ENCODE results near the gene CACNA1D. TPM values are rescaled to one million over a fixed set of nuclear protein-coding genes. Genes with fewer than 3 reads are reported as not detected.

The CACNA1D gene
- total and polyA plus RNA-seq, 2 experiments from 2014 or later = 5.2 to 27.8 TPM

- no peaks in the 10 kb centered on the region for H3K9me3 ChIP-seq (ENCODE audit: low read depth)
- no peak overlapping the region for H2AFZ ChIP-seq
- H4K20me1 ChIP-seq (ENCODE audit: insufficient read depth, poor library complexity, severe bottlenecking) = no peaks in the 10 kb centered on the region
- TF ChIP-seq EZH2 (IDR thresholded peaks at IDR 0.05; ENCODE audit: borderline replicate concordance) = no peak
- TF ChIP-seq EZH2phosphoT487 (IDR thresholded peaks at IDR 0.05; ENCODE audit: low read depth, severe bottlenecking, unreplicated experiment) = no peak
- TF ChIP-seq, protein P1, sequence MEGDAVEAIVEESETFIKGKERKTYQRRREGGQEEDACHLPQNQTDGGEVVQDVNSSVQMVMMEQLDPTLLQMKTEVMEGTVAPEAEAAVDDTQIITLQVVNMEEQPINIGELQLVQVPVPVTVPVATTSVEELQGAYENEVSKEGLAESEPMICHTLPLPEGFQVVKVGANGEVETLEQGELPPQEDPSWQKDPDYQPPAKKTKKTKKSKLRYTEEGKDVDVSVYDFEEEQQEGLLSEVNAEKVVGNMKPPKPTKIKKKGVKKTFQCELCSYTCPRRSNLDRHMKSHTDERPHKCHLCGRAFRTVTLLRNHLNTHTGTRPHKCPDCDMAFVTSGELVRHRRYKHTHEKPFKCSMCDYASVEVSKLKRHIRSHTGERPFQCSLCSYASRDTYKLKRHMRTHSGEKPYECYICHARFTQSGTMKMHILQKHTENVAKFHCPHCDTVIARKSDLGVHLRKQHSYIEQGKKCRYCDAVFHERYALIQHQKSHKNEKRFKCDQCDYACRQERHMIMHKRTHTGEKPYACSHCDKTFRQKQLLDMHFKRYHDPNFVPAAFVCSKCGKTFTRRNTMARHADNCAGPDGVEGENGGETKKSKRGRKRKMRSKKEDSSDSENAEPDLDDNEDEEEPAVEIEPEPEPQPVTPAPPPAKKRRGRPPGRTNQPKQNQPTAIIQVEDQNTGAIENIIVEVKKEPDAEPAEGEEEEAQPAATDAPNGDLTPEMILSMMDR (IDR thresholded peaks at IDR 0.05; ENCODE audit: poor library complexity) = no peak
- no peaks in the 10 kb centered on the region for H3K4me1 ChIP-seq (ENCODE audit: insufficient read depth)
- no peaks in the 10 kb centered on the region for H3K27me3 ChIP-seq
- no peaks in the 10 kb centered on the region for H3K36me3 ChIP-seq (replicated peaks; ENCODE audit: insufficient read depth, low read depth)
- H3K9me2 ChIP-seq (replicated peaks; ENCODE audit: insufficient read depth) = no peaks in the 10 kb centered on the region
- no peak overlapping the region for H3K4me3 ChIP-seq
- no peak overlapping the region for H3K4me2 ChIP-seq
- no peak overlapping the region for H3K27ac ChIP-seq
- no peaks in the 10 kb centered on the region for H3K79me2 ChIP-seq
- WGBS (ENCODE audit: low lambda C conversion rate, missing lambda C conversion rate) = 78% methylated on average over 5 of the region's 5 CpGs
- no peak for DNase-seq (ENCODE audit: low spot score)
Observed at GRCh38 chr3:53715815-53716483, 221.5 kb downstream of the CACNA1D start.

- WGBS (ENCODE audit: low lambda C conversion rate, missing lambda C conversion rate) = 89% methylated on average over 7 of the region's 7 CpGs
Observed at GRCh38 chr3:53716998-53717397, 222.6 kb downstream of the CACNA1D start.

DNA sequence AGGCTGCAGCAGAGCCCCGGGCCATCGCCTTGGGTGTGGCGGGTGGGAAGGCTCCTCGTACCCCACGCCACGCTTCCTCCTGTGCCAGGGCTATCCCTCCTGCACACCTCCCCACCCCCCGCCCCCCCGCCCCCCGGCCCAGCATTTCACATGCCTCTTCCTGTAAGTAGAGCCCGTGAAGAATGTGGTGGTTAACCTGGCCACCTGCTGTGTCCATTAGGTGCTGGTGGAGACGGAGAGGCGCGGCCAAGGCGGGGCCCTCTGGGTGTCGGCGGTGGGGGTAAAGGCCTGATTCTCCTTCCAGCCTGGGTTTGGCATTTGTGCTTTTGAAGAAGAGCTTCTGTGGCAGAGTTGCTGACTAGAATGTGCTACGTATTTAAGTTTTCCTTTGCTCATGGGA, 224.1 kb downstream of the CACNA1D start:
- H3K9me3 ChIP-seq (ENCODE audit: low read depth) = no peaks in the 10 kb centered on the region
- no peaks in the 10 kb centered on the region for H3K9me2 ChIP-seq (replicated peaks; ENCODE audit: insufficient read depth)
- H3K36me3 ChIP-seq (replicated peaks; ENCODE audit: insufficient read depth, low read depth) = no peaks in the 10 kb centered on the region
- H3K4me2 ChIP-seq = no peak overlapping the region
- H3K79me2 ChIP-seq = no peaks in the 10 kb centered on the region
- DNase-seq (ENCODE audit: low spot score) = no peak
- no peak overlapping the region for H2AFZ ChIP-seq
- whole genome bisulfite sequencing (ENCODE audit: low lambda C conversion rate, missing lambda C conversion rate) = 85% methylated on average over 8 of the region's 17 CpGs
- TF ChIP-seq EZH2 (IDR thresholded peaks at IDR 0.05; ENCODE audit: borderline replicate concordance) (no peak), EZH2phosphoT487 (IDR thresholded peaks at IDR 0.05; ENCODE audit: low read depth, severe bottlenecking, unreplicated experiment) (no peak)
- TF ChIP-seq, protein P1 (IDR thresholded peaks at IDR 0.05; ENCODE audit: poor library complexity) = no peak
- H3K4me1 ChIP-seq (ENCODE audit: insufficient read depth) = no peaks in the 10 kb centered on the region
- H3K27me3 ChIP-seq = no peaks in the 10 kb centered on the region
- H3K27ac ChIP-seq = no peak overlapping the region
- H3K4me3 ChIP-seq = no peak overlapping the region
- H4K20me1 ChIP-seq (ENCODE audit: insufficient read depth, poor library complexity, severe bottlenecking) = no peaks in the 10 kb centered on the region

More at GRCh38 chr3:53716998-53717397, 222.6 kb downstream of the CACNA1D start:
- no peak overlapping the region for H2AFZ ChIP-seq
- TF ChIP-seq, protein P1 (IDR thresholded peaks at IDR 0.05; ENCODE audit: poor library complexity) = no peak
- TF ChIP-seq EZH2phosphoT487 (IDR thresholded peaks at IDR 0.05; ENCODE audit: low read depth, severe bottlenecking, unreplicated experiment) (no peak), EZH2 (IDR thresholded peaks at IDR 0.05; ENCODE audit: borderline replicate concordance) (no peak)
- H3K27me3 ChIP-seq = no peaks in the 10 kb centered on the region
- no peaks in the 10 kb centered on the region for H3K79me2 ChIP-seq
- DNase-seq (ENCODE audit: low spot score) = no peak
- no peak overlapping the region for H3K4me2 ChIP-seq
- no peaks in the 10 kb centered on the region for H3K36me3 ChIP-seq (replicated peaks; ENCODE audit: insufficient read depth, low read depth)
- H3K4me1 ChIP-seq (ENCODE audit: insufficient read depth) = no peaks in the 10 kb centered on the region
- H4K20me1 ChIP-seq (ENCODE audit: insufficient read depth, poor library complexity, severe bottlenecking) = no peaks in the 10 kb centered on the region
- H3K9me2 ChIP-seq (replicated peaks; ENCODE audit: insufficient read depth) = no peaks in the 10 kb centered on the region
- no peak overlapping the region for H3K4me3 ChIP-seq
- no peaks in the 10 kb centered on the region for H3K9me3 ChIP-seq (ENCODE audit: low read depth)
- H3K27ac ChIP-seq = no peak overlapping the region
